A673 (cell line): ENCODE results near the gene CWF19L1.

Source experiments
- EZH2 ChIP-seq: fragments of 200-600 bp; sonication (generic); IDR thresholded peaks from 2 replicates; pipeline ENCODE4 v1.6.1; 2017; ENCODE audit warnings: borderline replicate concordance, low read depth, mild to moderate bottlenecking, mixed read lengths, antibody characterized with exemption, low read length; ENCODE audit not compliant: poor library complexity, severe bottlenecking
- TF ChIP-seq, protein P1 (sequence below): fragments of 300-800, 200-600 bp; sonication (generic); conservative IDR thresholded peaks from 2 replicates; pipeline ENCODE4 v1.5.1; 2017; ENCODE audit warnings: low read depth, mild to moderate bottlenecking, antibody characterized with exemption, low read length, moderate library complexity, mixed read lengths

DNA sequence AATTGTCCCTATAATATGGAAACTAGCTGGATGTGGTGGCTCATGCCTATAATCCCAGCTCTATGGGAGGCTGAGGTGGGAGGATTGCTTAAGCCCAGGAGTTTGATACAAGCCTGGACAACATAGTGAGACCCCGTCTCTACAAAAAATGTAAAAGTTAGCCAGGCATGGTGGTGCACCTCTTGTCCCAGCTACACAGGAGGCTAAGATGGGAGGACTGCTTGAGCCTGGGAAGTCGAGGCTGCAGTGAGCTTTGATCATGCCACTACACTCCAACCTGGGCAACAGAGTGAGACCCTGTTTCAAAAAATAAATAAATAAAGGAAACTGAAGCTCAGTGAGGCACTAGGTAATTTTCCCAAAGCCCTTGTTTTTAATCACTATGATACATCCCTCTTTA lies 65.9 kb downstream of the CWF19L1 start:
- TF ChIP-seq, protein P1, sequence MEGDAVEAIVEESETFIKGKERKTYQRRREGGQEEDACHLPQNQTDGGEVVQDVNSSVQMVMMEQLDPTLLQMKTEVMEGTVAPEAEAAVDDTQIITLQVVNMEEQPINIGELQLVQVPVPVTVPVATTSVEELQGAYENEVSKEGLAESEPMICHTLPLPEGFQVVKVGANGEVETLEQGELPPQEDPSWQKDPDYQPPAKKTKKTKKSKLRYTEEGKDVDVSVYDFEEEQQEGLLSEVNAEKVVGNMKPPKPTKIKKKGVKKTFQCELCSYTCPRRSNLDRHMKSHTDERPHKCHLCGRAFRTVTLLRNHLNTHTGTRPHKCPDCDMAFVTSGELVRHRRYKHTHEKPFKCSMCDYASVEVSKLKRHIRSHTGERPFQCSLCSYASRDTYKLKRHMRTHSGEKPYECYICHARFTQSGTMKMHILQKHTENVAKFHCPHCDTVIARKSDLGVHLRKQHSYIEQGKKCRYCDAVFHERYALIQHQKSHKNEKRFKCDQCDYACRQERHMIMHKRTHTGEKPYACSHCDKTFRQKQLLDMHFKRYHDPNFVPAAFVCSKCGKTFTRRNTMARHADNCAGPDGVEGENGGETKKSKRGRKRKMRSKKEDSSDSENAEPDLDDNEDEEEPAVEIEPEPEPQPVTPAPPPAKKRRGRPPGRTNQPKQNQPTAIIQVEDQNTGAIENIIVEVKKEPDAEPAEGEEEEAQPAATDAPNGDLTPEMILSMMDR, result no peak
- TF ChIP-seq EZH2, result no peak
